Measurements from ENCODE around the gene TNPO3. TPM values are rescaled to one million over a fixed set of nuclear protein-coding genes. Genes with fewer than 3 reads are reported as not detected.
A peak's percentile ranks its signal among the peaks of the same experiment; 100 is the strongest.

Gene TNPO3
- polyA plus RNA-seq, 1 of the 3 experiments (the other 2 are of a cell fraction), result 27.8 TPM

DNA sequence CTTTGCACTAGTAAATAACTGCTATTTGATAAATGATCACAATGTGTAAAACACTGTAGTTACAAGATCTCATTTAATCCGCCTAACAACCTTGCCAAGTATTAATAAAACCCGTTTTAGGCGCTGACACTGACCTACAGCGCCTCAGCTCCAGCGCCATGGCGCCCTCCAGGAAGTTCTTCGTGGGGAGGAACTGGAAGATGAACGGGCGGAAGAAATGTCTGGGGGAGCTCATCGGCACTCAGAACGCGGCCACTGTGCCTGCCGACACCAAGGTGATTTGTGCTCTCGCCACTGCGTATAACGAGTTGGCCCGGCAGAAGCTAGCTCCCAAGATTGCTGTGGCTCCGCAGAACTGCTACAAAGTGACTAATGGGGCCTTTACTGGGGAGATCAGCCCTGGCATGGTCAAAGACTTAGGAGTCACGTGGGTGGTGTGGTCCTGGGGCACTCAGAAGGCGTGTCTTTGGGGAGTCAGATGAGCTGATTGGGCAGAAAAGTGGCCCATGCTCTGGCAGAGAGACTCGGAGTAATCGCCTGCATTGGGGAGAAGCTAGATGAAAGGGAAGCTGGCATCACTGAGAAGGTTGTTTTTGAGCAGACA lies 1.1 kb upstream of the TNPO3 start:
- Histone ChIP-seq H3K4me2 (peak overlapping the region; percentile 90), H3K27me3 (ENCODE audit: insufficient read depth) (peaks cover 10% of the 10 kb centered on the region; the same call in 1 of the 2 replicates), H3K36me3 (replicated peaks in 1 of 2; ENCODE audit: control insufficient read depth in 1 of 2, insufficient read depth in 2 of 2, low read length in 1 of 2) (peaks cover 0 to 4% of the 10 kb centered on the region in 2 experiments), H3K9me2 (no peaks in the 10 kb centered on the region), H3K9me3 (no peaks in the 10 kb centered on the region), H3K4me1 (ENCODE audit: control insufficient read depth in 1 of 2, insufficient read depth in 2 of 2, low read depth in 1 of 2, low read length in 1 of 2) (peaks cover 0 to 14% of the 10 kb centered on the region in 2 experiments; a peak in 2 of 4 replicates), H3K4me3 (ENCODE audit: low read depth in 2 of 2, low read length in 1 of 2) (peak overlapping the region; percentile 89 to 98; a peak in 2 of 4 replicates), H4K20me1 (ENCODE audit: insufficient read depth) (peaks cover 24% of the 10 kb centered on the region), H3F3A (replicated peaks; ENCODE audit: insufficient read depth) (peaks cover 13% of the 10 kb centered on the region), H3K27ac (ENCODE audit: low read depth in 2 of 2, low read length in 1 of 2) (0 out of 4 replicates have a peak overlapping the region, but pooled peaks of 1 of the 2 experiments have one; percentile 97), H3K79me2 (ENCODE audit: insufficient read depth) (peaks cover 37% of the 10 kb centered on the region), H2AFZ (ENCODE audit: low read depth) (peak overlapping the region; percentile 96), H3K9ac (no peak overlapping the region)
- ChIA-PET POLR2A (interaction anchor here (0.5 to 1.2 kb wide), 3 partner anchors 11 to 712 kb away, joined by 3 to 4 read pairs (median 3); partner anchors contain the start of gene RBM28), CTCF (interaction anchor here (0.6 to 3.7 kb wide), 7 partner anchors 12 to 172 kb away, joined by 3 to 29 read pairs (median 4); no protein-coding TSS in a partner anchor)
- DNase-seq, result no peak
- TF ChIP-seq SMC3 (IDR thresholded peaks at IDR 0.05; ENCODE audit: low read depth, low read length) (no peak), NFIC (IDR thresholded peaks at IDR 0.05; ENCODE audit: borderline replicate concordance) (no peak), GATA2 (CRISPR knock-in tag; IDR thresholded peaks at IDR 0.05) (no peak), EZH2phosphoT487 (IDR thresholded peaks at IDR 0.05; ENCODE audit: borderline replicate concordance, low read depth) (no peak), FOXJ3 (CRISPR knock-in tag; IDR thresholded peaks at IDR 0.05) (no peak), RAD21 (IDR thresholded peaks at IDR 0.05; ENCODE audit: low read length) (no peak), YY1 (IDR thresholded peaks at IDR 0.05; ENCODE audit: low read depth) (no peak), SIN3A (IDR thresholded peaks at IDR 0.05; ENCODE audit: borderline replicate concordance, low read depth, low read length) (no peak)
- TF ChIP-seq, protein P1, sequence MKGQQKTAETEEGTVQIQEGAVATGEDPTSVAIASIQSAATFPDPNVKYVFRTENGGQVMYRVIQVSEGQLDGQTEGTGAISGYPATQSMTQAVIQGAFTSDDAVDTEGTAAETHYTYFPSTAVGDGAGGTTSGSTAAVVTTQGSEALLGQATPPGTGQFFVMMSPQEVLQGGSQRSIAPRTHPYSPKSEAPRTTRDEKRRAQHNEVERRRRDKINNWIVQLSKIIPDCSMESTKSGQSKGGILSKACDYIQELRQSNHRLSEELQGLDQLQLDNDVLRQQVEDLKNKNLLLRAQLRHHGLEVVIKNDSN (IDR thresholded peaks at IDR 0.05; ENCODE audit: borderline replicate concordance, low read depth), result no peak
- TF ChIP-seq, protein P2, sequence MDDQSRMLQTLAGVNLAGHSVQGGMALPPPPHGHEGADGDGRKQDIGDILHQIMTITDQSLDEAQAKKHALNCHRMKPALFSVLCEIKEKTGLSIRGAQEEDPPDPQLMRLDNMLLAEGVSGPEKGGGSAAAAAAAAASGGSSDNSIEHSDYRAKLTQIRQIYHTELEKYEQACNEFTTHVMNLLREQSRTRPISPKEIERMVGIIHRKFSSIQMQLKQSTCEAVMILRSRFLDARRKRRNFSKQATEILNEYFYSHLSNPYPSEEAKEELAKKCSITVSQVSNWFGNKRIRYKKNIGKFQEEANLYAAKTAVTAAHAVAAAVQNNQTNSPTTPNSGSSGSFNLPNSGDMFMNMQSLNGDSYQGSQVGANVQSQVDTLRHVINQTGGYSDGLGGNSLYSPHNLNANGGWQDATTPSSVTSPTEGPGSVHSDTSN (IDR thresholded peaks at IDR 0.05), result no peak
- TF ChIP-seq, protein P3, sequence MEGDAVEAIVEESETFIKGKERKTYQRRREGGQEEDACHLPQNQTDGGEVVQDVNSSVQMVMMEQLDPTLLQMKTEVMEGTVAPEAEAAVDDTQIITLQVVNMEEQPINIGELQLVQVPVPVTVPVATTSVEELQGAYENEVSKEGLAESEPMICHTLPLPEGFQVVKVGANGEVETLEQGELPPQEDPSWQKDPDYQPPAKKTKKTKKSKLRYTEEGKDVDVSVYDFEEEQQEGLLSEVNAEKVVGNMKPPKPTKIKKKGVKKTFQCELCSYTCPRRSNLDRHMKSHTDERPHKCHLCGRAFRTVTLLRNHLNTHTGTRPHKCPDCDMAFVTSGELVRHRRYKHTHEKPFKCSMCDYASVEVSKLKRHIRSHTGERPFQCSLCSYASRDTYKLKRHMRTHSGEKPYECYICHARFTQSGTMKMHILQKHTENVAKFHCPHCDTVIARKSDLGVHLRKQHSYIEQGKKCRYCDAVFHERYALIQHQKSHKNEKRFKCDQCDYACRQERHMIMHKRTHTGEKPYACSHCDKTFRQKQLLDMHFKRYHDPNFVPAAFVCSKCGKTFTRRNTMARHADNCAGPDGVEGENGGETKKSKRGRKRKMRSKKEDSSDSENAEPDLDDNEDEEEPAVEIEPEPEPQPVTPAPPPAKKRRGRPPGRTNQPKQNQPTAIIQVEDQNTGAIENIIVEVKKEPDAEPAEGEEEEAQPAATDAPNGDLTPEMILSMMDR (IDR thresholded peaks at IDR 0.05), result no peak
- TF ChIP-seq, protein P4, sequence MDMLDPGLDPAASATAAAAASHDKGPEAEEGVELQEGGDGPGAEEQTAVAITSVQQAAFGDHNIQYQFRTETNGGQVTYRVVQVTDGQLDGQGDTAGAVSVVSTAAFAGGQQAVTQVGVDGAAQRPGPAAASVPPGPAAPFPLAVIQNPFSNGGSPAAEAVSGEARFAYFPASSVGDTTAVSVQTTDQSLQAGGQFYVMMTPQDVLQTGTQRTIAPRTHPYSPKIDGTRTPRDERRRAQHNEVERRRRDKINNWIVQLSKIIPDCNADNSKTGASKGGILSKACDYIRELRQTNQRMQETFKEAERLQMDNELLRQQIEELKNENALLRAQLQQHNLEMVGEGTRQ (IDR thresholded peaks at IDR 0.05; ENCODE audit: borderline replicate concordance, low read depth, low read length), result no peak
- TF ChIP-seq, protein P5, sequence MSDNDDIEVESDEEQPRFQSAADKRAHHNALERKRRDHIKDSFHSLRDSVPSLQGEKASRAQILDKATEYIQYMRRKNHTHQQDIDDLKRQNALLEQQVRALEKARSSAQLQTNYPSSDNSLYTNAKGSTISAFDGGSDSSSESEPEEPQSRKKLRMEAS (IDR thresholded peaks at IDR 0.05; ENCODE audit: low read depth), result no peak
- TF ChIP-seq, protein P6, sequence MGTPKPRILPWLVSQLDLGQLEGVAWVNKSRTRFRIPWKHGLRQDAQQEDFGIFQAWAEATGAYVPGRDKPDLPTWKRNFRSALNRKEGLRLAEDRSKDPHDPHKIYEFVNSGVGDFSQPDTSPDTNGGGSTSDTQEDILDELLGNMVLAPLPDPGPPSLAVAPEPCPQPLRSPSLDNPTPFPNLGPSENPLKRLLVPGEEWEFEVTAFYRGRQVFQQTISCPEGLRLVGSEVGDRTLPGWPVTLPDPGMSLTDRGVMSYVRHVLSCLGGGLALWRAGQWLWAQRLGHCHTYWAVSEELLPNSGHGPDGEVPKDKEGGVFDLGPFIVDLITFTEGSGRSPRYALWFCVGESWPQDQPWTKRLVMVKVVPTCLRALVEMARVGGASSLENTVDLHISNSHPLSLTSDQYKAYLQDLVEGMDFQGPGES (IDR thresholded peaks at IDR 0.05; ENCODE audit: low read depth, low read length), result no peak
- WGBS (ENCODE audit: low lambda C conversion rate), result 95% methylated on average over 22 of the region's 22 CpGs

Data from SK-N-SH (cell line).